ENCODE data around the gene SLC39A7. TPM values are rescaled to one million over a fixed set of nuclear protein-coding genes. Genes with fewer than 3 reads are reported as not detected.

Gene SLC39A7
- total RNA-seq, 2 donors from 2014 or later: 123 to 163 TPM

DNA sequence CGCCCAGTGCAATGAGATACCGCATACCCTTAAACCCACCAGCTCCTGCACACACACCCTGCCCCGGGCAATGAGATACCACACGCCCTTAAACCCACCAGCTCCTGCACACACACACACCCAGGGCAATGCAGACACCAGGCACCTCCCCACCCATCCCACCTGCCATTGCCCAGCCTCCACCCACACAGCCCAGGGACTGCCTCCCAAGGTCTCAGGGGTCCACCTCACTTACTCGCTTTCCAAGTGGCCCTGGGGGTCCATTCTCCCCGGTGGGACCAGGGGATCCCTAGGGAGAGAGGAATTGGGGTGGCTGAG, 32.4 kb upstream of the SLC39A7 start:
- H3K27ac ChIP-seq (ENCODE audit: low read depth, low read length): no peak overlapping the region
- no peaks in the 10 kb centered on the region for H3K9me3 ChIP-seq (ENCODE audit: control insufficient read depth, low read length)
- no peaks in the 10 kb centered on the region for H3K27me3 ChIP-seq (ENCODE audit: control insufficient read depth, insufficient read depth, low read length, poor library complexity, severe bottlenecking)
- no peak for DNase-seq
- H3K4me3 ChIP-seq (ENCODE audit: low read length): no peak overlapping the region
- no peak overlapping the region for H3K9ac ChIP-seq (ENCODE audit: extremely low read depth, low read length, poor library complexity, severe bottlenecking)
- H3K9me3 Mint-ChIP-seq: no peaks in the 10 kb centered on the region
- H3K4me1 ChIP-seq (ENCODE audit: control insufficient read depth, insufficient read depth, low read length): no peaks in the 10 kb centered on the region
- 72% methylated on average over 6 of the region's 6 CpGs; no CpG with 5 or more reads in 1 of the 2 experiments for WGBS, 2 experiments (ENCODE audit: insufficient coverage in 1 of 2, insufficient read length in 1 of 2)
- H3K27ac Mint-ChIP-seq: no peak overlapping the region
- peaks cover 17% of the 10 kb centered on the region for H3K27me3 Mint-ChIP-seq (ENCODE audit: insufficient read depth)
- TF ChIP-seq, protein P1, sequence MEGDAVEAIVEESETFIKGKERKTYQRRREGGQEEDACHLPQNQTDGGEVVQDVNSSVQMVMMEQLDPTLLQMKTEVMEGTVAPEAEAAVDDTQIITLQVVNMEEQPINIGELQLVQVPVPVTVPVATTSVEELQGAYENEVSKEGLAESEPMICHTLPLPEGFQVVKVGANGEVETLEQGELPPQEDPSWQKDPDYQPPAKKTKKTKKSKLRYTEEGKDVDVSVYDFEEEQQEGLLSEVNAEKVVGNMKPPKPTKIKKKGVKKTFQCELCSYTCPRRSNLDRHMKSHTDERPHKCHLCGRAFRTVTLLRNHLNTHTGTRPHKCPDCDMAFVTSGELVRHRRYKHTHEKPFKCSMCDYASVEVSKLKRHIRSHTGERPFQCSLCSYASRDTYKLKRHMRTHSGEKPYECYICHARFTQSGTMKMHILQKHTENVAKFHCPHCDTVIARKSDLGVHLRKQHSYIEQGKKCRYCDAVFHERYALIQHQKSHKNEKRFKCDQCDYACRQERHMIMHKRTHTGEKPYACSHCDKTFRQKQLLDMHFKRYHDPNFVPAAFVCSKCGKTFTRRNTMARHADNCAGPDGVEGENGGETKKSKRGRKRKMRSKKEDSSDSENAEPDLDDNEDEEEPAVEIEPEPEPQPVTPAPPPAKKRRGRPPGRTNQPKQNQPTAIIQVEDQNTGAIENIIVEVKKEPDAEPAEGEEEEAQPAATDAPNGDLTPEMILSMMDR (conservative IDR thresholded peaks at IDR 0.05): no peak
- H3K4me3 Mint-ChIP-seq: no peak overlapping the region
- H3K36me3 Mint-ChIP-seq (ENCODE audit: low read depth): no peaks in the 10 kb centered on the region
- no peaks in the 10 kb centered on the region for H3K4me1 Mint-ChIP-seq
- no peaks in the 10 kb centered on the region for H3K36me3 ChIP-seq (ENCODE audit: control insufficient read depth, insufficient read depth, low read length)

DNA sequence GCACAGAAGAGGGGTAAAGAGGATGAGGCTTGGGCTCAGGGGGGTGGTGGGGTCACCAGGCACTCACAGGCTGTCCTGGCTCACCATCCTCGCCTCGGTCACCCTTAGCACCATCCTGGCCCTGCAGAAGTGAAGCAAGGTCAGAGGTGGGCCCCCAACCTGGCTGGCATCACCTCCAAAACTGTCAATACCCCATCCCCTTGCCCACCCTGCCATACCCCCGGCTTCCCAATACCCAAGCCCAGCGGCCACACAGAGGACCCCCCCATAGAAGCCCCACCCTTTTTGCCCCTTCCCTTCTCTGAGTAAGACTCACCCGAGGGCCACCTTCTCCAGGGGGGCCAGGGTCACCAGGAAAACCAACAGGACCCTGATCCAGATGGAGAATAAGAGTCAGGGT, 32.0 kb upstream of the SLC39A7 start:
- peaks cover 13% of the 10 kb centered on the region for H3K27me3 Mint-ChIP-seq (ENCODE audit: insufficient read depth)
- H3K9me3 Mint-ChIP-seq: no peaks in the 10 kb centered on the region
- TF ChIP-seq, protein P1 (conservative IDR thresholded peaks at IDR 0.05): no peak
- H3K36me3 Mint-ChIP-seq (ENCODE audit: low read depth): no peaks in the 10 kb centered on the region
- no peaks in the 10 kb centered on the region for H3K4me1 ChIP-seq (ENCODE audit: control insufficient read depth, insufficient read depth, low read length)
- H3K36me3 ChIP-seq (ENCODE audit: control insufficient read depth, insufficient read depth, low read length): no peaks in the 10 kb centered on the region
- WGBS, 2 experiments (ENCODE audit: insufficient coverage in 1 of 2, insufficient read length in 1 of 2): 70 to 80% methylated on average over 1 to 5 of the region's 5 CpGs
- no peak overlapping the region for H3K27ac Mint-ChIP-seq
- H3K4me3 ChIP-seq (ENCODE audit: low read length): no peak overlapping the region
- H3K27me3 ChIP-seq (ENCODE audit: control insufficient read depth, insufficient read depth, low read length, poor library complexity, severe bottlenecking): no peaks in the 10 kb centered on the region
- DNase-seq: no peak
- no peak overlapping the region for H3K9ac ChIP-seq (ENCODE audit: extremely low read depth, low read length, poor library complexity, severe bottlenecking)
- no peaks in the 10 kb centered on the region for H3K4me1 Mint-ChIP-seq
- no peak overlapping the region for H3K27ac ChIP-seq (ENCODE audit: low read depth, low read length)
- no peak overlapping the region for H3K4me3 Mint-ChIP-seq
- no peaks in the 10 kb centered on the region for H3K9me3 ChIP-seq (ENCODE audit: control insufficient read depth, low read length)

DNA sequence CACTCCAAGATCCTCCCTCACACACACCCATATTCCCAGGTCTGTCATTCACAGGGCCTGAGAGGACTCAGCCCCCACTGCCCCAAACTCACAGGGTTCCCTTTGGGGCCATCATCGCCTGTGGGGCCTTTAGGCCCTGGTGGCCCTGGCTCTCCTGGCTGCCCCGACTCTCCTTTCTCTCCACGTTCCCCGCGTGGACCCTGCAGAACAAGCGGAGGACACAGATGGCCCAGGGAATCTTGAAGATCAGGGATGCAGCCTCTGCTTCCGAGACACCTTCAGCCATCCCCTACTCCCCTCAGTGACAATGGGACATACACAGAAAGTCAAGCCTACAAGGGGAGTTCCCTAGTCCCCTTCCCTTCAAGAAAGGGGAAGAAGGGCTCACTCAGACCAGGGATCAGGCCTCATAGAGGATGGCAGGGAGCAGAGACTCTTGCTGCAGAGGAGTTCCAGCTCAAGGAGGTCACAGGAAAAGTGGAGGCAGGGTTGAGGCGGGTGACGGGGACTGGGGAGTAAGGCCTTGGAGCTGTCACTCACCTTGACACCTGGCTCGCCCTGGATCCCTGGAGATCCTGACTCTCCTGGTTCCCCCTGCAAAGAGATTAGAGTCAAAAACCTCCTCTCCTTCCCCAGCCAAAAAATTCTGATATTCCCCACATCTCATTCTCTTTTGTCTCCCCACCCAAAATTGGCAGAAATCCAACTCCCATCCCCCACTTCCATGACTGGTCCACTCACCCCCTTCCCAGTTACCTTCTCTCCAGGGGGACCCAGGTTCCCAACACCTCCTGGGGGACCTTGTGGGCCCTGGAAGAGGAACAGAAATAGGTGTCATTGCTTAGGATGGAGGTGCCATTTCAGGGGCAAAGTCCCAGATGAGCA, 31.1 kb upstream of the SLC39A7 start:
- H3K4me3 Mint-ChIP-seq: no peak overlapping the region
- Histone ChIP-seq H3K9me3 (ENCODE audit: control insufficient read depth, low read length) (no peaks in the 10 kb centered on the region), H3K4me3 (ENCODE audit: low read length) (no peak overlapping the region), H3K9ac (ENCODE audit: extremely low read depth, low read length, poor library complexity, severe bottlenecking) (no peak overlapping the region), H3K4me1 (ENCODE audit: control insufficient read depth, insufficient read depth, low read length) (no peaks in the 10 kb centered on the region), H3K27ac (ENCODE audit: low read depth, low read length) (no peak overlapping the region), H3K36me3 (ENCODE audit: control insufficient read depth, insufficient read depth, low read length) (no peaks in the 10 kb centered on the region), H3K27me3 (ENCODE audit: control insufficient read depth, insufficient read depth, low read length, poor library complexity, severe bottlenecking) (no peaks in the 10 kb centered on the region)
- H3K36me3 Mint-ChIP-seq (ENCODE audit: low read depth): no peaks in the 10 kb centered on the region
- 92 to 100% methylated on average over 3 to 10 of the region's 10 CpGs for WGBS, 2 experiments (ENCODE audit: insufficient coverage in 1 of 2, insufficient read length in 1 of 2)
- H3K27me3 Mint-ChIP-seq (ENCODE audit: insufficient read depth): peaks cover 7% of the 10 kb centered on the region
- no peaks in the 10 kb centered on the region for H3K9me3 Mint-ChIP-seq
- H3K4me1 Mint-ChIP-seq: no peaks in the 10 kb centered on the region
- TF ChIP-seq, protein P1 (conservative IDR thresholded peaks at IDR 0.05): no peak
- H3K27ac Mint-ChIP-seq: no peak overlapping the region
- DNase-seq: no peak

Data from endodermal cell (in vitro differentiated cells).